ENCODE measurements around the gene ABCC1.

DNA sequence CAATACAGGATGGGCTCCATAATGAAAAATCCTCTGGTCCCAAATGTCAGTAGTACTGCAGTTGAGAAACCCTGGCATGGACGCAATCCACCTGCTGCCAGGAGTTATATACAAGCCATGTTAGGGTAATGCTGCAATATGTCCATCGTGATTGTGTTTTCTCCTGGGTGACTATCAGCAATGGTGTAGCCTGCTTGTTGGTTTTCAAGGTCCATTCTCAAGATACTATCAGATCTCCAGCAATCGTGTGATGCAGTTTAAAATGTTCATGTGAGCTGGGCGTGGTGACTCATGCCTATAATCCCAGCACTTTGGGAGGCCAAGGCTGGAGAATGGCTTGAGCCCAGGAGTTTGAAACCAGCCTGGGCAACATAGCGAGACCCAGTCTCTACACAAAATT is 24.0 kb downstream of the ABCC1 start:
- TF ChIP-seq POLR2AphosphoS5 (IDR thresholded peaks at IDR 0.05) (no peak), TAF1 (IDR thresholded peaks at IDR 0.05; ENCODE audit: low read depth) (no peak)
- TF ChIP-seq, protein P1, sequence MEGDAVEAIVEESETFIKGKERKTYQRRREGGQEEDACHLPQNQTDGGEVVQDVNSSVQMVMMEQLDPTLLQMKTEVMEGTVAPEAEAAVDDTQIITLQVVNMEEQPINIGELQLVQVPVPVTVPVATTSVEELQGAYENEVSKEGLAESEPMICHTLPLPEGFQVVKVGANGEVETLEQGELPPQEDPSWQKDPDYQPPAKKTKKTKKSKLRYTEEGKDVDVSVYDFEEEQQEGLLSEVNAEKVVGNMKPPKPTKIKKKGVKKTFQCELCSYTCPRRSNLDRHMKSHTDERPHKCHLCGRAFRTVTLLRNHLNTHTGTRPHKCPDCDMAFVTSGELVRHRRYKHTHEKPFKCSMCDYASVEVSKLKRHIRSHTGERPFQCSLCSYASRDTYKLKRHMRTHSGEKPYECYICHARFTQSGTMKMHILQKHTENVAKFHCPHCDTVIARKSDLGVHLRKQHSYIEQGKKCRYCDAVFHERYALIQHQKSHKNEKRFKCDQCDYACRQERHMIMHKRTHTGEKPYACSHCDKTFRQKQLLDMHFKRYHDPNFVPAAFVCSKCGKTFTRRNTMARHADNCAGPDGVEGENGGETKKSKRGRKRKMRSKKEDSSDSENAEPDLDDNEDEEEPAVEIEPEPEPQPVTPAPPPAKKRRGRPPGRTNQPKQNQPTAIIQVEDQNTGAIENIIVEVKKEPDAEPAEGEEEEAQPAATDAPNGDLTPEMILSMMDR (IDR thresholded peaks at IDR 0.05; ENCODE audit: poor library complexity, severe bottlenecking) = no peak
